Neural cell (in vitro differentiated cells): ENCODE data around the gene CAPN5.

Source experiments
- CTCF ChIP-seq: fragments of 450-650 bp; IDR thresholded peaks from 2 replicates; pipeline ENCODE4 v1.5.1; 2014; ENCODE audit warnings: antibody characterized with exemption, mild to moderate bottlenecking, moderate library complexity; ENCODE audit not compliant: poor library complexity, severe bottlenecking
- EP300 ChIP-seq: fragments of 450-650 bp; conservative IDR thresholded peaks from 2 replicates; pipeline ENCODE4 v1.6.1; 2014; ENCODE audit warnings: antibody characterized with exemption, mild to moderate bottlenecking, moderate library complexity; ENCODE audit not compliant: poor library complexity, severe bottlenecking
- EZH2 ChIP-seq: fragments of 200-600, 300-800 bp; shearing (Covaris generic), sonication (generic); IDR thresholded peaks from 2 replicates; pipeline ENCODE4 v1.6.1; 2014; ENCODE audit warnings: antibody characterized with exemption, low read length, borderline replicate concordance, mild to moderate bottlenecking; ENCODE audit not compliant: insufficient read depth, poor library complexity, severe bottlenecking
- MXI1 ChIP-seq: fragments of 450-650 bp; conservative IDR thresholded peaks from 2 replicates; pipeline ENCODE4 v1.6.1; 2014; ENCODE audit warnings: antibody characterized with exemption, mild to moderate bottlenecking; ENCODE audit not compliant: poor library complexity, severe bottlenecking
- POLR2AphosphoS5 ChIP-seq: IDR thresholded peaks from 2 replicates; pipeline ENCODE4 v1.6.1; 2012
- RAD21 ChIP-seq: fragments of 450-650 bp; conservative IDR thresholded peaks from 2 replicates; pipeline ENCODE4 v1.6.1; 2014; ENCODE audit warnings: antibody characterized with exemption, mild to moderate bottlenecking, moderate library complexity
- SMC3 ChIP-seq: fragments of 450-650 bp; conservative IDR thresholded peaks from 2 replicates; pipeline ENCODE4 v1.6.1; 2014; ENCODE audit warnings: antibody characterized with exemption, mild to moderate bottlenecking, moderate library complexity; ENCODE audit not compliant: poor library complexity
- TAF1 ChIP-seq: IDR thresholded peaks from 2 replicates; pipeline ENCODE4 v1.6.1; 2012; ENCODE audit warnings: low read depth

- TF ChIP-seq CTCF (no peak), SMC3 (no peak), POLR2AphosphoS5 (no peak), TAF1 (no peak), MXI1 (no peak), RAD21 (no peak), EZH2 (no peak), EP300 (no peak)
Measured at GRCh38 chr11:77143405-77144020, 76.7 kb downstream of the CAPN5 start.
